ENCODE results near the gene ADGRG7.

DNA sequence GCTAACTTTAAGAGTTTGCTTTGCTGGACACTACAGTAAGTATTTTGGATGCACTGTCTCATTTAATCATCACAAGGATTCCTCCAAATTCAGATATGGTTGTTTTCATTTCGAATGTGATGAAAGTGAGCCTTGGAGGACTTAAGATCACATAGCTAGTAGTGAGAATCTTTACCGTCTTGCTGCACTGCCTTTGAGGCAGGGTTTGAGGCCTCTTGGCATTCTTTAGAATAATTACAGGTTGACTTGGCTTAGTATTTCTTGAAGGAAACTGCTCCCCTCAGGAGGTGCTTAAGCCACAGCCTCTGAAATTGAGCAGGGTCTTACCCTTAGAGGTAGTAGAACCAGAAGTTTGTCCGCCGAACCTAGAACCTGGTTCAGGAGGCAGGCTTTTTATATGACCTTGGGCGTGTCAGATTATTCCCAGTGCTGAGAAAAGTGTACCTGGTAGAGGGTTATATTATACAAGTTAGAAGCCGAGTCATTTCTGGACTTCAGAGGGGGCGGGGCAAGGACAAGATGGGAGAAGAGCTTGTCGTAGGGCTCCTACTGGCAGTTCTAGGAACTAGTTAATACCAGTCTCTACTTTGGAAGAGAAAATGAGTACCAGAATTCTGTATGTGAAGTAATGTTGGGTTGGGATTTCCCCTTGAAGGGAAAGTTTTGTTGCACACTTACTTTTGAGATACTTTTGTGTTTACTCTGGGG, 101.0 kb downstream of the ADGRG7 start:
- TF ChIP-seq POLR2AphosphoS5 (IDR thresholded peaks at IDR 0.05; ENCODE audit: low read depth, low read length), result no peak
- TF ChIP-seq TAF1 (IDR thresholded peaks at IDR 0.05; ENCODE audit: low read depth, low read length), result no peak
- TF ChIP-seq POLR2A (IDR thresholded peaks at IDR 0.05; ENCODE audit: low read depth, low read length), result no peak
- TF ChIP-seq PAX5 (IDR thresholded peaks at IDR 0.05; ENCODE audit: insufficient read depth, low read length, severe bottlenecking), result no peak
- TF ChIP-seq POU2F2 (IDR thresholded peaks at IDR 0.05; ENCODE audit: low read depth, low read length), result no peak
- no peak for TF ChIP-seq SPI1 (IDR thresholded peaks at IDR 0.05; ENCODE audit: low read depth, low read length)
